IMR-90 (cell line): Measurements from ENCODE around the gene RAB19.

ENCODE experiments used
- BHLHE40 ChIP-seq: fragments of 150-350 bp; IDR thresholded peaks from 2 replicates; pipeline ENCODE4 v1.6.1; 2016; ENCODE audit warnings: mild to moderate bottlenecking, low read depth, low read length
- CEBPB ChIP-seq: IDR thresholded peaks from 2 replicates; pipeline ENCODE4 v1.6.1; 2012; ENCODE audit warnings: low read depth, low read length, improper control_type of control experiment
- CTCF ChIP-seq: conservative IDR thresholded peaks from 2 replicates; pipeline ENCODE4 v1.5.1; 2012; ENCODE audit warnings: mild to moderate bottlenecking, low read depth, low read length, improper control_type of control experiment
- FOS ChIP-seq: fragments of 150-350 bp; IDR thresholded peaks from 2 replicates; pipeline ENCODE4 v1.6.1; 2016; ENCODE audit warnings: low read depth, low read length
- MAFK ChIP-seq: IDR thresholded peaks from 2 replicates; pipeline ENCODE4 v1.6.1; 2012; ENCODE audit warnings: low read depth, low read length, improper control_type of control experiment
- MAZ ChIP-seq: IDR thresholded peaks from 2 replicates; pipeline ENCODE4 v1.6.1; 2012; ENCODE audit warnings: low read depth, mild to moderate bottlenecking, low read length, improper control_type of control experiment, moderate library complexity, borderline replicate concordance
- MXI1 ChIP-seq: IDR thresholded peaks from 2 replicates; pipeline ENCODE4 v1.6.1; 2012; ENCODE audit warnings: low read depth, mild to moderate bottlenecking, low read length, moderate library complexity, borderline replicate concordance
- POLR2A ChIP-seq: IDR thresholded peaks from 2 replicates; pipeline ENCODE4 v1.6.1; 2012; ENCODE audit warnings: mild to moderate bottlenecking, low read depth, low read length
- RAD21 ChIP-seq: IDR thresholded peaks from 2 replicates; pipeline ENCODE4 v1.6.1; 2012; ENCODE audit warnings: low read length, improper control_type of control experiment
- RFX5 ChIP-seq: IDR thresholded peaks from 2 replicates; pipeline ENCODE4 v1.8.0; 2012; ENCODE audit warnings: low read depth, mild to moderate bottlenecking, low read length, moderate library complexity
- SMC3 ChIP-seq: fragments of 150-350 bp; IDR thresholded peaks from 2 replicates; pipeline ENCODE4 v1.6.1; 2016; ENCODE audit warnings: low read depth, mild to moderate bottlenecking, antibody characterized with exemption, low read length, moderate library complexity
- USF2 ChIP-seq: fragments of 150-350 bp; IDR thresholded peaks from 2 replicates; pipeline ENCODE4 v1.6.1; 2017; ENCODE audit warnings: mild to moderate bottlenecking, antibody characterized with exemption, low read length, low read depth

- no peak for TF ChIP-seq CTCF
- no peak for TF ChIP-seq MAZ
- TF ChIP-seq POLR2A: no peak
- no peak for TF ChIP-seq RFX5
- TF ChIP-seq SMC3: no peak
- TF ChIP-seq MAFK: no peak
- no peak for TF ChIP-seq FOS
- no peak for TF ChIP-seq BHLHE40
- TF ChIP-seq USF2: no peak
- no peak for TF ChIP-seq CEBPB
- no peak for TF ChIP-seq RAD21
- no peak for TF ChIP-seq MXI1
Observed at GRCh38 chr7:140423501-140423900, 19.6 kb downstream of the RAB19 start.
